Measurements from ENCODE around the gene PRMT5. TPM values are rescaled to one million over a fixed set of nuclear protein-coding genes. Genes with fewer than 3 reads are reported as not detected.

The PRMT5 gene
- total RNA-seq, 6 donors from 2014 or later, result 21.4 to 51.3 (median 39.2) TPM

- H3K4me3 ChIP-seq, result peak overlapping the region; percentile 25 to 95 (median 84)
- TF ChIP-seq POLR2AphosphoS5 (IDR thresholded peaks at IDR 0.05) (no peak), CTCF (IDR thresholded peaks at IDR 0.05) (no peak), EP300 (IDR thresholded peaks at IDR 0.05) (no peak), POLR2A (IDR thresholded peaks at IDR 0.05) (no peak)
- peak overlapping the region; percentile 86 to 94 (median 89) for H3K27ac ChIP-seq
- peaks cover 0 to 17% (median 8%) of the 10 kb centered on the region in 4 donors for H3K36me3 ChIP-seq
- H3K27me3 ChIP-seq, result no peaks in the 10 kb centered on the region
- 0 to 2% methylated on average over 2 of the region's 2 CpGs for WGBS, 2 donors
- DNase-seq, result no peak
- H3K4me1 ChIP-seq, result peaks cover 10 to 31% (median 18%) of the 10 kb centered on the region in 4 donors
- ATAC-seq (ENCODE audit: low FRiP score in 2 of 2), result no peak
- H3K9me3 ChIP-seq, result no peaks in the 10 kb centered on the region
These were observed 787 bp upstream of the PRMT5 start for GRCh38 chr14:22929961-22930364.

DNA sequence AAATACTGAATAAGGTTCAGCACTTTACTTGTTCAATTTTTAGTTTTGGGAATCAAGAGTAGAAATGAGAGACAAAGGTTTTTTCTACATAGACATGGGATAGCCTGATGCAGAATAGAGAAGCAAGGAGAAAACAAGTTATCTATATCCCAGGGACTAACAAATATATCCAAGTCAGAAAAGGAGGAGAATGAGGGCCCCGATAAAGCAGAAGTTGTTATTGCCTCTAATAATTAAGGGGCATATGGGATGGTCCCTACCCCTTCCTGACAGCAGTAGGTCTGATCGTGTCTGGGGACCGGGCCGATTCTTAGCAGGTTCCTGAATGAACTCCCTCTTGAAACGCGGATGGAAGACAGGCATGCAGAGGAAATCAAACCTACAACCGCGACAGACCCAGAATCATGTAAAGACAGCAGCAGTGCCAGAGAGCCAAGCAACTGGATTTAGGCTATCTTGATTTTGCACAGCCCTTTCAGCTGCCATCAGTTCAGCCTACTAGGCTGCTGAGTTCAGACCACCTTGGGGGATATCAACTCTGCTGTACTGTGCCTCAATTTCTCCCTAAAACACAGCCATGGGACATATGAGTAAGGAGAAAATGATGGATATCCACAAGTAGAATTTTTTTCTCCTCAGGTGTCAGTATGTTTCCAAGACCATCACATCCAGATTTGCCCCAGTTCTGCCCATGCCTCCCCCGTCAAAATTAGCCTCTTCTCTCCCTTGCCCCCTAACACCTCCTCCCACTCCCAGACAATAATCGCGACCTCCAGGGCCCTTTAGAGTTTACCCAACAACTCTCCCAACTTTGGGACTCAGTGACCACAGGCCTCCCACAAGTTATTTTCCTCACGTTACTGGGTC, 706 bp downstream of the PRMT5 start:
- DNase-seq (no peak), ATAC-seq (ENCODE audit: low FRiP score in 2 of 2) (no peak)
- Histone ChIP-seq H3K36me3 (peaks cover 10 to 30% (median 21%) of the 10 kb centered on the region in 4 donors), H3K4me1 (peaks cover 10 to 31% (median 18%) of the 10 kb centered on the region in 4 donors), H3K9me3 (no peaks in the 10 kb centered on the region), H3K27ac (peak overlapping the region; percentile 84 to 94 (median 89)), H3K27me3 (no peaks in the 10 kb centered on the region), H3K4me3 (peak overlapping the region; percentile 55 to 95 (median 84))
- 10 to 11% methylated on average over 12 of the region's 12 CpGs for WGBS, 2 donors
- TF ChIP-seq POLR2A (IDR thresholded peaks at IDR 0.05) (no peak), EP300 (IDR thresholded peaks at IDR 0.05) (no peak), CTCF (IDR thresholded peaks at IDR 0.05) (no peak), POLR2AphosphoS5 (IDR thresholded peaks at IDR 0.05) (no peak)

DNA sequence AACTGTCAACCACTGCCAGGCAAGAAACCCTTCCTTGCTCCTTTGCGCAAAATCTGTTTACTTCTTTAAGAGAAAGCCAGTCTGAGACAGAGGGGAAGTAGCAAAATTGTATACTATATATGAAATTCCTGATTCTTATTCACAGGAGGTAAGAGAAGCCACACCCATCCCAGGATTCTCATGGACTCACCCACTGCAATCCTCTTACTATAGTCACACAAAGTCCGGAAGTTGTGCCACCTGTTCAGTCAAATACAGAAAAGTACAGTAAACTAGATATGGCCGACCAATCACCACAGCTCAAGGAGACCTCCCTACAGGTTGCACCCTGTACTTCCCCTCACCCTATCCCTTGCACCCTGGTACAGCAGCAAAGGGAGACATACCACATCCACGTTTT, 2.9 kb downstream of the PRMT5 start:
- no peaks in the 10 kb centered on the region for H3K27me3 ChIP-seq
- H3K9me3 ChIP-seq, result no peaks in the 10 kb centered on the region
- TF ChIP-seq CTCF (IDR thresholded peaks at IDR 0.05) (no peak), EP300 (IDR thresholded peaks at IDR 0.05) (no peak), POLR2A (IDR thresholded peaks at IDR 0.05) (no peak), POLR2AphosphoS5 (IDR thresholded peaks at IDR 0.05) (no peak)
- H3K27ac ChIP-seq, result no peak overlapping the region
- DNase-seq (no peak), ATAC-seq (ENCODE audit: low FRiP score in 2 of 2) (no peak)
- H3K36me3 ChIP-seq, result peaks cover 12 to 51% (median 38%) of the 10 kb centered on the region in 4 donors
- peaks cover 10 to 31% (median 18%) of the 10 kb centered on the region in 4 donors for H3K4me1 ChIP-seq
- WGBS, 2 donors, result 82 to 92% methylated on average over 4 of the region's 4 CpGs
- no peak overlapping the region for H3K4me3 ChIP-seq

DNA sequence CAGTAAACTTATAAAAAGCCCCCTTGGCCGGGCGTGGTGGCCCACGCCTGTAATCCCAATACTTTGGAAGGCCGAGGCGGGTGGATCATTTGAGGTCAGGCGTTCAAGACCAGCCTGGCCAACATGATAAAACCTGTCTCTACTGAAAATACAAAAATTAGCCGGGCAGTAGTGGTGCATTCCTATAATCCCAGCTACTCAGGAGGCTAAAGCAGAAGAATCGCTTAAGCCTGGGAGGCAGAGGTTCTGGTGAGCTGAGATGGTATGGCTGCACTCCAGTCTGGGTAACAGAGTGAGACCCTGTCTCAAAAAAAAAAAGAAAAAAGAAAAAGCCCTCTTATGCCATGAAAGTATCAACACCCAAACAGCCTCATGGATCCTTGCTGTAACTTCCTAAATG, 3.7 kb downstream of the PRMT5 start:
- WGBS, 2 donors, result 93 to 95% methylated on average over 6 to 8 of the region's 8 CpGs
- TF ChIP-seq EP300 (IDR thresholded peaks at IDR 0.05), result no peak
- TF ChIP-seq POLR2AphosphoS5 (IDR thresholded peaks at IDR 0.05), result no peak
- no peak for TF ChIP-seq CTCF (IDR thresholded peaks at IDR 0.05)
- no peak for TF ChIP-seq POLR2A (IDR thresholded peaks at IDR 0.05)

More for the DNA sequence above, 3.7 kb downstream of the PRMT5 start:
- no peaks in the 10 kb centered on the region for H3K27me3 ChIP-seq
- no peak overlapping the region for H3K27ac ChIP-seq
- ATAC-seq (ENCODE audit: low FRiP score in 2 of 2) (no peak), DNase-seq (no peak)
- H3K9me3 ChIP-seq, result no peaks in the 10 kb centered on the region
- H3K4me3 ChIP-seq, result no peak overlapping the region
- H3K4me1 ChIP-seq, result peaks cover 10 to 27% (median 18%) of the 10 kb centered on the region in 4 donors
- peaks cover 13 to 59% (median 41%) of the 10 kb centered on the region in 4 donors for H3K36me3 ChIP-seq

Measured in upper lobe of left lung (tissue), 6 donors.